Osteoblast (primary cell): ENCODE data around the gene BID. TPM values are rescaled to one million over a fixed set of nuclear protein-coding genes. Genes with fewer than 3 reads are reported as not detected.

Source experiments
- DNase-seq: peaks from one replicate; pipeline ENCODE4 v3.0.0; 2011; ENCODE audit warnings: low spot score, mixed read lengths; ENCODE audit not compliant: insufficient read length; ENCODE audit errors: missing footprints
- H2AFZ ChIP-seq: 2 replicates; pipeline ENCODE4 v1.6.0; 2011; ENCODE audit warnings: mild to moderate bottlenecking, low read length
- H3K27ac ChIP-seq: 2 replicates; pipeline ENCODE4 v1.5.1; 2011; ENCODE audit warnings: mild to moderate bottlenecking, low read depth, low read length, moderate library complexity
- H3K27me3 ChIP-seq: 2 replicates; pipeline ENCODE4 v1.6.0; 2012; ENCODE audit warnings: mild to moderate bottlenecking, control low read depth, inconsistent platforms, low read length, moderate library complexity; ENCODE audit not compliant: insufficient read depth
- H3K36me3 ChIP-seq: 2 replicates; pipeline ENCODE4 v1.5.1; 2011; ENCODE audit warnings: mild to moderate bottlenecking, low read length, control low read depth, moderate library complexity; ENCODE audit not compliant: insufficient read depth
- H3K4me1 ChIP-seq: 2 replicates; pipeline ENCODE4 v1.5.1; 2011; ENCODE audit warnings: mild to moderate bottlenecking, low read length, control low read depth, moderate library complexity; ENCODE audit not compliant: insufficient read depth
- H3K4me2 ChIP-seq: 2 replicates; pipeline ENCODE4 v1.6.0; 2011; ENCODE audit warnings: mild to moderate bottlenecking, low read length; ENCODE audit not compliant: insufficient read depth
- H3K4me3 ChIP-seq: fragments of 200-600 bp; sonication (generic); 3 replicates; pipeline ENCODE4 v1.5.1; 2012; ENCODE audit warnings: mild to moderate bottlenecking, low read length, inconsistent platforms; ENCODE audit not compliant: insufficient read depth
- H3K79me2 ChIP-seq: 2 replicates; pipeline ENCODE4 v1.6.0; 2012; ENCODE audit warnings: mild to moderate bottlenecking, low read length, control low read depth, inconsistent platforms; ENCODE audit not compliant: insufficient read depth
- H3K9me3 ChIP-seq: 2 replicates; pipeline ENCODE4 v1.5.1; 2011; ENCODE audit warnings: low read depth, low read length, control low read depth
- H4K20me1 ChIP-seq: 2 replicates; pipeline ENCODE4 v1.6.0; 2012; ENCODE audit warnings: mild to moderate bottlenecking, low read length, control low read depth; ENCODE audit not compliant: insufficient read depth
- total RNA-seq: library from RNA; depleted of rRNA; stranded (reverse); fragments of >200 nt; gene quantifications from 2 replicates; pipeline ENCODE4 v1.2.3, GENCODE V29; 2012
- TF ChIP-seq, protein P1 (sequence below): IDR thresholded peaks from 2 replicates; pipeline ENCODE4 v1.5.1; 2011; ENCODE audit warnings: mild to moderate bottlenecking, low read depth, low read length, moderate library complexity; ENCODE audit errors: extremely low read depth

Gene BID
- total RNA-seq, 1 donor: 16.3 TPM

DNA sequence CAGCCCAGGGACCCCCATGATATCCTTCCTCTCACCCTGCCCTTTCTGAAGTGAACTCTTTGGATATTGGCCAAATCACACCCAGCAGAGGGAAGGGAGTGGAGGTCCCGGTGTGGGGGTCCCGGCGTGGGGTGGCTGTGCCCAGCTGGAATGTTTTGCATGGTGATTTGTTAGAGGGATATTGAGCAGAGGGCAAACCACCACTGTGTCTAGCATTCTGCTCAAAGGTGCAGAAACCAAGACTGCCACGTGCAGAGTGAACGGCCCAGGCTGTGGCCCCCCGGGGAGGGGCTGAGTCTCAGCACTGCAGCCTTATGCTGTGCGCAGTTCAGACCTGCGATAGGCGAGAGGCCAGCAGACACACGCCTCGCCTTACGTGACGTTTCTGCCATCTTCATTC lies 7.9 kb upstream of the BID start:
- Histone ChIP-seq H3K27me3 (no peaks in the 10 kb centered on the region), H2AFZ (no peak overlapping the region), H3K36me3 (peaks cover 2% of the 10 kb centered on the region), H3K4me3 (no peak overlapping the region), H3K79me2 (no peaks in the 10 kb centered on the region), H3K4me2 (peak overlapping the region; percentile 42), H3K9me3 (no peaks in the 10 kb centered on the region), H3K4me1 (peaks cover 11% of the 10 kb centered on the region), H3K27ac (no peak overlapping the region), H4K20me1 (no peaks in the 10 kb centered on the region)
- DNase-seq: peak; percentile 13
- TF ChIP-seq, protein P1, sequence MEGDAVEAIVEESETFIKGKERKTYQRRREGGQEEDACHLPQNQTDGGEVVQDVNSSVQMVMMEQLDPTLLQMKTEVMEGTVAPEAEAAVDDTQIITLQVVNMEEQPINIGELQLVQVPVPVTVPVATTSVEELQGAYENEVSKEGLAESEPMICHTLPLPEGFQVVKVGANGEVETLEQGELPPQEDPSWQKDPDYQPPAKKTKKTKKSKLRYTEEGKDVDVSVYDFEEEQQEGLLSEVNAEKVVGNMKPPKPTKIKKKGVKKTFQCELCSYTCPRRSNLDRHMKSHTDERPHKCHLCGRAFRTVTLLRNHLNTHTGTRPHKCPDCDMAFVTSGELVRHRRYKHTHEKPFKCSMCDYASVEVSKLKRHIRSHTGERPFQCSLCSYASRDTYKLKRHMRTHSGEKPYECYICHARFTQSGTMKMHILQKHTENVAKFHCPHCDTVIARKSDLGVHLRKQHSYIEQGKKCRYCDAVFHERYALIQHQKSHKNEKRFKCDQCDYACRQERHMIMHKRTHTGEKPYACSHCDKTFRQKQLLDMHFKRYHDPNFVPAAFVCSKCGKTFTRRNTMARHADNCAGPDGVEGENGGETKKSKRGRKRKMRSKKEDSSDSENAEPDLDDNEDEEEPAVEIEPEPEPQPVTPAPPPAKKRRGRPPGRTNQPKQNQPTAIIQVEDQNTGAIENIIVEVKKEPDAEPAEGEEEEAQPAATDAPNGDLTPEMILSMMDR: no peak

DNA sequence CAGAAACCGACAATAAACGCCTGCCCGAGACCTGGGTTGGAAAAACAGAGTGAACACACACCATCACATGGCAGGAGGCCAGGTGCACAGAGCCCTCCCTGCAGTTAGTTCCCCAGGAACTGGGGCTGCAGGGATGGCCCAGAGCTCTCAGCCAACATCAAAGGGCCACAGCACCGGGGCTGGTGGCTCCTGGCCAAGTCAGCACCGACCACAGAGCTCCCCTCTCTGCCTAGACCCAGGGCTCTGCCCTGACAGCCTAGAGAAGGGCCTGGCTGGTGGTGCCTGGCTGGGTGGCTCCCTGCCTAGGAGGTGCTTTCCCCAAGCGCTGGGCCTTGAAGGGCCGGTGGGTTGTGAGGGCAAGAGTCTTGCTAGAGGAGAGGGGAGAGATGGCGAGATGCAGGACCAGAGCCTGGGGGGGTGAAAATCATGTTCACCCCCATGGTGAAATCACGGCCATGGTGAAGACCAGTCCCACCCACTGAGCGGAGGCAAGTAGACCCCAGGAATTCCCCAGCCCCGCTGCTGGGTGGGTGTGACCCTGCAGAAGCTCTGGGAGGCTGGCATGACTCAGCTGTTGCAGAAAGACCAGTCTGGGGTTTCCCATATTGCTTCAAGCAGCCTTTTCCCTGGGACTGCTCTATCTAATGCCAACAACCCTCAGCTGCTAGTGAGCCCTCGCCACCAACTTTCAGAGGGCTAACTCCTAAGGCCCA lies 7.2 kb upstream of the BID start:
- Histone ChIP-seq H3K9me3 (no peaks in the 10 kb centered on the region), H3K79me2 (no peaks in the 10 kb centered on the region), H3K27me3 (no peaks in the 10 kb centered on the region), H3K4me2 (peak overlapping the region; percentile 42), H3K36me3 (no peaks in the 10 kb centered on the region), H4K20me1 (no peaks in the 10 kb centered on the region), H3K4me1 (peaks cover 11% of the 10 kb centered on the region), H3K4me3 (no peak overlapping the region), H2AFZ (no peak overlapping the region), H3K27ac (no peak overlapping the region)
- TF ChIP-seq, protein P1: no peak
- DNase-seq: peak; percentile 99

DNA sequence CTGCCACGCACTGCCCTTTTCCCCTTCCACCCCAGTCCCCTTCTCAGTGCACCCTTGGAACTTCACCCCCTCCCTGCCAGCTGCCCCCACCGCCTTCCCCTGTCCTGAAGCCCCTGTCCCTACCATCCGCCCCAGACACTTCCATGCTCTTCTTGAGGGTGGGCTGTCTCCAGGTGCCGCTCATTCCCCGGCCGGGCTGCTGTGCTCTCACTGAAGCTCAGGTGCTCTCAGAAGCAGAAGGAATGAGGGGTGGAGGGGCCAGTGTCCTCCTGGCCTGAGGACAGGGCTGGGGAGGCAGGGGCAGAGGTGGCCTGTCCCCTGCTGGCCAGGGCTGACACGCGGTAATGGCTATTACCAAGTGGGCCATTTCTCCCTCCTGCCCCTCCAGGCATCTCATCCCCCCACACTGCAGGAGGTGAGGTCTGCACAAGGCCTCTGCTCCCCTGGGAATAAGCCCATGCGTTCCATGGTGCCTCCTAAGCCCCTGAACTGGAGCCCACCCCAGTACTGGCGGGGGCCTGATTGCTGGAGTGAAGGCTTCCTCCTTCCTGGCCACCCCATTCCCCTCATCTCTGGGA lies 6.6 kb upstream of the BID start:
- H3K36me3 ChIP-seq: no peaks in the 10 kb centered on the region
- TF ChIP-seq, protein P1: no peak
- peak overlapping the region; percentile 42 for H3K4me2 ChIP-seq
- no peak overlapping the region for H2AFZ ChIP-seq
- H3K27me3 ChIP-seq: no peaks in the 10 kb centered on the region
- no peak for DNase-seq
- peaks cover 11% of the 10 kb centered on the region for H3K4me1 ChIP-seq
- no peaks in the 10 kb centered on the region for H4K20me1 ChIP-seq
- no peaks in the 10 kb centered on the region for H3K79me2 ChIP-seq
- H3K4me3 ChIP-seq: no peak overlapping the region
- no peak overlapping the region for H3K27ac ChIP-seq
- H3K9me3 ChIP-seq: no peaks in the 10 kb centered on the region

DNA sequence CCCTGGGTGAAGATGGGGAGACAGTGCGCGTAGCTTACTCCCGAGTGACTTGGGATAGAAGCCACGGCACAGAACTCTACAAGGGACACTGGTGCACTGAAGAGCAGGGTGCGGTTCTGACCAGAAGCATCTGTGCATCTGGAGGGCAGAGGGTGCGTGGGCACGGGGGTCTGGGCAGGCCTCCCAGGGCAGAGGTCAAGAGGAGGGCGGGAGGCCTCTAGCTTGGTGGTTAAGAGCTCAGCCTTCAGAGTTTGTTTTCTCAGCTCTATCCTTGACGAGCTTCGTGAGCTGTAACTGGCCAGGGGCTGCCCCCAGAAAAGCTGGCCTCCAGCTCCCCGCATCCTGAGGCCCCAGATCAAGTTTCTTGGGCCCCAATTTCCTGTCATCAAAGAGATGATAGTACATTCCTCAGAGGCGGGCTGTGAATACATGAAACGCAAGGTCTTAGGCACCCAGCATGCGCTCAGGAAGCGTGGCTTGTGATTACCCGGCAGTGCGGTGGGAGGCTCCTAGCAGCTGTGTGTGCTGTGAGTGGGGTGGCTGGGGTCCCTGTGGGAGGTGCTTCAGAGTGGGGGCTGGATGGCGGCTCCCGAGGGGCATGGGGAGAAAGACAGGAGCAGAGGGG lies 6.0 kb upstream of the BID start:
- Histone ChIP-seq H3K27me3 (peaks cover under 1% of the 10 kb centered on the region), H3K4me2 (no peak overlapping the region), H4K20me1 (no peaks in the 10 kb centered on the region), H3K79me2 (no peaks in the 10 kb centered on the region), H3K4me3 (no peak overlapping the region), H3K36me3 (no peaks in the 10 kb centered on the region), H3K9me3 (no peaks in the 10 kb centered on the region), H3K4me1 (peaks cover 11% of the 10 kb centered on the region), H2AFZ (no peak overlapping the region), H3K27ac (no peak overlapping the region)
- TF ChIP-seq, protein P1: no peak
- peak; percentile 80 for DNase-seq
